ENCODE data around the gene GRAMD1A. TPM values are rescaled to one million over a fixed set of nuclear protein-coding genes. Genes with fewer than 3 reads are reported as not detected.

The GRAMD1A gene
- total RNA-seq, 1 donor from 2014 or later: 88.0 TPM

DNA sequence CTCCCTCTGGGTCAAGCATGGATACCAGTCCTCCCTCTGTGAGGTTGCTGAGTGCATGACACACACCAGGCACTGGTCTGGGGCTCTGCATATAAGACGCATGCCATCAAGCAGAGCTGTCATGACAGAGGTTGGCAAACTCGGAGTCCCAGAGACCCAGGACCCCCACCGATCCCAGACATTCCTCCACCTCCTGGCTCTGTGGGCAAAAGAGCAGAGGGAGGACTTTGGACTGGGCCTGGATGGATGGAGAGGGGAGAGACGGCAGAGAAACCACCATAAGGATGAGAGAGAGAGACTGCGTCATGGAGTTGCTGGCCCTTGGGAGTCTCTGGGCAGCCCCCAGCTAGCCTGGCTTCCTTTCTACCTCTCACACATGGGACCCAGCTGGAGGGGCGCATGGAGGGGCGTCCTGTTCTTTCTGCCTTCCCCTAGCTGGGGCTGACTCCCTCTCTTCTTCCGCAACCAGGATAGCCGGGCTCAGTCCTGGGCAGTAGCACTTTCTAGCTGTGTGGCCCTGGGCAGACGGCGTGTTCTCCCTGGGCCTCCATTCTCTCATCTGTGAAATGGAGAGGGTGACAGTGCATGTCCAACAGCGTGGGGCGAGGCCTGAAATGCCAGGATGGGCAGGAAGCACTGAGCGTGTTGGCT, 43.0 kb downstream of the GRAMD1A start:
- no peak for TF ChIP-seq CTCF (IDR thresholded peaks at IDR 0.05; ENCODE audit: insufficient read depth, low read length, poor library complexity, severe bottlenecking)
- Histone ChIP-seq H3K27me3 (ENCODE audit: control insufficient read depth, insufficient read depth, low read length) (peaks cover 20% of the 10 kb centered on the region), H3K36me3 (ENCODE audit: control insufficient read depth, insufficient read depth, low read length) (no peaks in the 10 kb centered on the region), H3K4me3 (ENCODE audit: low read depth, low read length) (no peak overlapping the region)
- DNase-seq (ENCODE audit: low read depth): no peak

- H3K4me3 ChIP-seq (ENCODE audit: low read depth, low read length): no peak overlapping the region
- H3K27me3 ChIP-seq (ENCODE audit: control insufficient read depth, insufficient read depth, low read length): peaks cover 23% of the 10 kb centered on the region
- no peak for DNase-seq (ENCODE audit: low read depth)
- no peaks in the 10 kb centered on the region for H3K36me3 ChIP-seq (ENCODE audit: control insufficient read depth, insufficient read depth, low read length)
- TF ChIP-seq CTCF (IDR thresholded peaks at IDR 0.05; ENCODE audit: insufficient read depth, low read length, poor library complexity, severe bottlenecking): no peak
Observed at GRCh38 chr19:35043906-35044305, 43.8 kb downstream of the GRAMD1A start.

GRCh38 chr19:35044317-35045117, 44.4 kb downstream of the GRAMD1A start:
- no peak for DNase-seq (ENCODE audit: low read depth)
- Histone ChIP-seq H3K27me3 (ENCODE audit: control insufficient read depth, insufficient read depth, low read length) (peaks cover 27% of the 10 kb centered on the region), H3K4me3 (ENCODE audit: low read depth, low read length) (no peak overlapping the region), H3K36me3 (ENCODE audit: control insufficient read depth, insufficient read depth, low read length) (no peaks in the 10 kb centered on the region)
- peak; percentile 98 for TF ChIP-seq CTCF (IDR thresholded peaks at IDR 0.05; ENCODE audit: insufficient read depth, low read length, poor library complexity, severe bottlenecking)

DNA sequence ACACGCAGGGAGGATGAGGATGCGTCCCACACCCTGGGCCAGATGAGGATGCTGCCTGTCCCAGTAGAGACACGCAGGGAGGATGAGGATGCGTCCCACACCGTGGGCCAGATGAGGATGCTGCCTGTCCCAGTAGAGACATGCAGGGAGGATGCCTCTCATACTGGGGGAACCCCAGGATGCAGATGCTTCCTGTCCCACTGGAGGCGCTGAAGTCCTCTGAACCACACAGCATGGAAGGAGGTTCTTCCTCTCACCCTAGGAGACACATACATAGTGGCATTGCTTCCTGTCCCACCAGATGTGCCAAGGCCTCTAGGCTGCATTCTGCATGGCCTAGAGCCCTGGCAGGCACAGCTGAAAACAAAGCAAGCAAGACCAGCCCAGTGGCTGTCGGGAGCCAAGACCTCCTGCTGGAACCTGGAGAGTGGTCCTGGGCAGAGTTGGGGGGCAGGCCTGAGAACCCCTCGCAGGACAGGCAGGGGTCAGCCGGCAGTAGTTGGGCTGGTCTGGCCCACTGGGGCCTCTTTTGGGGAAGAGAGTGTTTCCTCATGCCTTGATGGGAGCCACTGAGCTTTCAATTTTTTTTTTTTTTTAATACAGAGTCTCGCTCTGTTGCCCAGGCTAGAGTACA, 45.7 kb downstream of the GRAMD1A start:
- Histone ChIP-seq H3K4me3 (ENCODE audit: low read depth, low read length) (no peak overlapping the region), H3K36me3 (ENCODE audit: control insufficient read depth, insufficient read depth, low read length) (no peaks in the 10 kb centered on the region), H3K27me3 (ENCODE audit: control insufficient read depth, insufficient read depth, low read length) (peaks cover 18% of the 10 kb centered on the region)
- TF ChIP-seq CTCF (IDR thresholded peaks at IDR 0.05; ENCODE audit: insufficient read depth, low read length, poor library complexity, severe bottlenecking): peak; percentile 1
- no peak for DNase-seq (ENCODE audit: low read depth)

DNA sequence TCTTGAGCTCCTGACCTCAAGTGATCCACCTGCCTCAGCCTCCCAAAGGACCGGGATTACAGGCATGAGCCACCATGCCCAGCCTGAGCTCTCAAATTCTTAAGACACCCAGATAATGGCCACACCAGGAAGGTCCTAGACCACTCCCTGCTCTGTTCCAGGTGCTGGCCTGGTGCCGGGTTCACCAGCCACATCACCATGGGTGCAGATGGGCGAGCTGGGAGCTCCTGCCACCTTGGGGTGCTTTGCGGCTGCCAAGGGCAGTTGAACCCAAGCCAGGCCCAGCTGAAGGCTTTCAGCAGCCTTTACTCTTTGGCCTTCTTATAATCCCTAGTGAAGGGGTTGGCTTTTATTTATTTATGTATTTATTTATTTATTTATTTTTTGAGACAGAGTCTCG, 46.3 kb downstream of the GRAMD1A start:
- DNase-seq (ENCODE audit: low read depth): no peak
- H3K4me3 ChIP-seq (ENCODE audit: low read depth, low read length): no peak overlapping the region
- H3K27me3 ChIP-seq (ENCODE audit: control insufficient read depth, insufficient read depth, low read length): peaks cover 13% of the 10 kb centered on the region
- H3K36me3 ChIP-seq (ENCODE audit: control insufficient read depth, insufficient read depth, low read length): no peaks in the 10 kb centered on the region
- TF ChIP-seq CTCF (IDR thresholded peaks at IDR 0.05; ENCODE audit: insufficient read depth, low read length, poor library complexity, severe bottlenecking): no peak

All from kidney epithelial cell (primary cell).